Trophoblast cell (in vitro differentiated cells and primary cell): ENCODE data around the gene EFCAB10.

ENCODE experiments used
- DNase-seq, 2 donors: peaks; one replicate each; pipeline ENCODE4 v3.0.0-alpha.2; 2016
- H2AFZ ChIP-seq: 2 replicates; pipeline ENCODE4 v1.6.1; 2013; ENCODE audit warnings: low read length, moderate library complexity, mild to moderate bottlenecking; ENCODE audit not compliant: insufficient read depth, poor library complexity
- H2AK5ac ChIP-seq: 2 replicates; pipeline ENCODE4 v1.6.1; 2013; ENCODE audit warnings: mild to moderate bottlenecking, low read length
- H2BK120ac ChIP-seq: 2 replicates; pipeline ENCODE4 v1.6.1; 2013; ENCODE audit warnings: low read length, mild to moderate bottlenecking, moderate library complexity; ENCODE audit not compliant: insufficient read depth, poor library complexity
- H2BK12ac ChIP-seq: 2 replicates; pipeline ENCODE4 v1.6.1; 2013; ENCODE audit warnings: mild to moderate bottlenecking, low read length, moderate library complexity
- H2BK5ac ChIP-seq: 2 replicates; pipeline ENCODE4 v1.6.1; 2013; ENCODE audit warnings: low read length, low read depth, moderate library complexity, mild to moderate bottlenecking; ENCODE audit not compliant: poor library complexity
- H3K14ac ChIP-seq: 2 replicates; pipeline ENCODE4 v1.6.1; 2013; ENCODE audit warnings: mild to moderate bottlenecking, low read length
- H3K18ac ChIP-seq: 2 replicates; pipeline ENCODE4 v1.6.1; 2013; ENCODE audit warnings: mild to moderate bottlenecking, low read length
- H3K23ac ChIP-seq: 2 replicates; pipeline ENCODE4 v1.6.1; 2013; ENCODE audit warnings: low read length
- H3K27ac ChIP-seq: 2 replicates; pipeline ENCODE4 v1.5.1; 2013; ENCODE audit warnings: low read depth, mild to moderate bottlenecking, inconsistent platforms, low read length, moderate library complexity
- H3K27me3 ChIP-seq: 2 replicates; pipeline ENCODE4 v1.6.1; 2013; ENCODE audit warnings: inconsistent platforms, mild to moderate bottlenecking, low read length, moderate library complexity; ENCODE audit not compliant: insufficient read depth
- H3K36me3 ChIP-seq, 2 experiments: 1 replicate in 1 of 2; 2 replicates in 1 of 2; pipeline ENCODE4 v1.6.1; 2013; ENCODE audit warnings: low read length in 2 of 2, mild to moderate bottlenecking in 2 of 2, moderate library complexity in 1 of 2; ENCODE audit not compliant: insufficient read depth in 2 of 2, control insufficient read depth in 1 of 2
- H3K4ac ChIP-seq: 2 replicates; pipeline ENCODE4 v1.6.1; 2013; ENCODE audit warnings: low read depth, mild to moderate bottlenecking, low read length, moderate library complexity
- H3K4me1 ChIP-seq, 2 experiments: 1 replicate in 1 of 2; 2 replicates in 1 of 2; pipeline ENCODE4 v1.6.1; 2013; ENCODE audit warnings: low read length in 2 of 2, mild to moderate bottlenecking in 2 of 2, moderate library complexity in 1 of 2; ENCODE audit not compliant: insufficient read depth in 2 of 2, control insufficient read depth in 1 of 2
- H3K4me2 ChIP-seq: 2 replicates; pipeline ENCODE4 v1.6.1; 2013; ENCODE audit warnings: inconsistent platforms, mild to moderate bottlenecking, low read length, moderate library complexity
- H3K4me3 ChIP-seq: 2 replicates; pipeline ENCODE4 v1.5.1; 2013; ENCODE audit warnings: mild to moderate bottlenecking, low read depth, low read length, inconsistent platforms
- H3K79me1 ChIP-seq: one replicate; pipeline ENCODE4 v1.6.1; 2013; ENCODE audit warnings: low read length
- H3K79me2 ChIP-seq: 2 replicates; pipeline ENCODE4 v1.6.1; 2013; ENCODE audit warnings: low read length, mild to moderate bottlenecking; ENCODE audit not compliant: control insufficient read depth, insufficient read depth, poor library complexity
- H3K9ac ChIP-seq: 2 replicates; pipeline ENCODE4 v1.6.1; 2013; ENCODE audit warnings: mild to moderate bottlenecking, low read length
- H3K9me3 ChIP-seq: 2 replicates; pipeline ENCODE4 v1.6.1; 2013; ENCODE audit warnings: low read depth, mild to moderate bottlenecking, control low read depth, inconsistent platforms, low read length; ENCODE audit not compliant: insufficient read depth
- H4K12ac ChIP-seq: 2 replicates; pipeline ENCODE4 v1.6.1; 2013; ENCODE audit warnings: low read depth, mild to moderate bottlenecking, low read length, moderate library complexity
- H4K8ac ChIP-seq: 2 replicates; pipeline ENCODE4 v1.6.1; 2013; ENCODE audit warnings: low read depth, mild to moderate bottlenecking, low read length, moderate library complexity
- H4K91ac ChIP-seq: one replicate; pipeline ENCODE4 v1.6.1; 2013; ENCODE audit warnings: low read depth, mild to moderate bottlenecking, low read length, moderate library complexity
- WGBS: extraction: QIAGEN DNeasy Blood & Tissue Kit; methylation state at CpG from one replicate; pipeline ENCODE4 v1.1.7; 2013; ENCODE audit warnings: missing lambda C conversion rate; ENCODE audit not compliant: insufficient read length, insufficient coverage; ENCODE audit errors: extremely low coverage; 5-methylcytosine and 5-hydroxymethylcytosine counted together

Gene EFCAB10

DNA sequence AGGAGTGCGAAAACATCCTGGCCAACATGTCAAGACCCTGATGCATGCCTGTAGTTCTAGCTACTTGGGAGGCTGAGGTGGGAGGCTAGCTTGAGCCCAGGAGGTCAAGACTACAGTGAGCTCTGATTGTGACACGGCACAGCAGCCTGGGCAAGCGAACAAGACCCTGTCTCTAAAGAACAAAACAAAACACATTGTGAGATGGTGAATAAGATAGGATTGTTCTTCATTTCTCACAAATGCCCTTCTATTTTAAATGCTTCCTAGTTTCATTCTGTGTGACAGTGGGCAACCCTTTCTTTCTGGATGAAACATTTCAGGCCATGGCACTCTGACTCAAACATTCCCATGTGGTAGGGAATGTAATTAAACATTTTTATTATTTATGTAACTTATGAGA lies 13.5 kb downstream of the EFCAB10 start:
- no peak overlapping the region for H3K4ac ChIP-seq

DNA sequence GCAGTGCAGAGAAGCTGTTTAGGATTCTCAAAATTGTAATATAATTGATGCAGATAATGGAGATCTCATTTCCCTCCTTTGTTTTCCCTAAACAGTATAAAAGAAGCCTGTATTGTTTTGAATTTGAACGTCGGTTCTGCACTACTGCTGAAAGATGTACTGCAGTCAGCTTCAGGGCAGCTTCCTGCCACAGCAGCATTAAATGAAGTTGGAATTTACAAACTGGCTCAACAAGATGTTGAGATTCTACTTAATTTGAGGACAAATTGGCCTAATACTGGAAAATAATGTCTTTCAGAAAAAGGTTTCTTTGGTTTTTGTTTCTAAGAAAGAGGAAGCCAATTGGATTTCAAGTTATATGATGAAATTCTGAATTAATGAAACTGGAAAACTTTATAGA lies 14.3 kb downstream of the EFCAB10 start:
- no peak overlapping the region for H3K9ac ChIP-seq
- H3K27me3 ChIP-seq, result no peaks in the 10 kb centered on the region
- no peak overlapping the region for H3K4ac ChIP-seq
- H3K9me3 ChIP-seq, result no peaks in the 10 kb centered on the region
- no peak for DNase-seq
- no peak overlapping the region for H3K4me2 ChIP-seq
- WGBS, result no CpG with 5 or more reads among the region's 2 CpGs
- no peaks in the 10 kb centered on the region for H3K79me1 ChIP-seq
- H3K4me1 ChIP-seq, result no peaks in the 10 kb centered on the region
- no peak overlapping the region for H3K18ac ChIP-seq
- no peak overlapping the region for H3K14ac ChIP-seq
- H4K91ac ChIP-seq, result no peak overlapping the region
- H2BK5ac ChIP-seq, result no peak overlapping the region
- H3K4me3 ChIP-seq, result no peak overlapping the region
- no peak overlapping the region for H2BK120ac ChIP-seq
- no peak overlapping the region for H2BK12ac ChIP-seq
- no peak overlapping the region for H3K23ac ChIP-seq
- peaks cover 17 to 18% of the 10 kb centered on the region in 2 experiments for H3K36me3 ChIP-seq
- no peak overlapping the region for H2AK5ac ChIP-seq
- no peak overlapping the region for H2AFZ ChIP-seq
- no peak overlapping the region for H4K12ac ChIP-seq
- H3K79me2 ChIP-seq, result no peaks in the 10 kb centered on the region
- no peak overlapping the region for H4K8ac ChIP-seq
- H3K27ac ChIP-seq, result no peak overlapping the region

More for the DNA sequence above, 13.5 kb downstream of the EFCAB10 start:
- no peak overlapping the region for H2BK120ac ChIP-seq
- no peaks in the 10 kb centered on the region for H3K79me1 ChIP-seq
- H2BK5ac ChIP-seq, result no peak overlapping the region
- no peak overlapping the region for H3K4me2 ChIP-seq
- H3K23ac ChIP-seq, result no peak overlapping the region
- H3K79me2 ChIP-seq, result no peaks in the 10 kb centered on the region
- H2AK5ac ChIP-seq, result no peak overlapping the region
- no peak overlapping the region for H2BK12ac ChIP-seq
- H3K9ac ChIP-seq, result no peak overlapping the region
- H3K4me3 ChIP-seq, result no peak overlapping the region
- H3K27ac ChIP-seq, result no peak overlapping the region
- no CpG with 5 or more reads among the region's 3 CpGs for WGBS
- no peaks in the 10 kb centered on the region for H3K9me3 ChIP-seq
- no peak overlapping the region for H3K14ac ChIP-seq
- H4K12ac ChIP-seq, result no peak overlapping the region
- H3K18ac ChIP-seq, result no peak overlapping the region
- H3K27me3 ChIP-seq, result no peaks in the 10 kb centered on the region
- DNase-seq, result no peak
- H2AFZ ChIP-seq, result no peak overlapping the region
- peaks cover 17 to 18% of the 10 kb centered on the region in 2 experiments for H3K36me3 ChIP-seq
- H3K4me1 ChIP-seq, result no peaks in the 10 kb centered on the region
- no peak overlapping the region for H4K8ac ChIP-seq
- no peak overlapping the region for H4K91ac ChIP-seq

- H3K79me2 ChIP-seq, result no peaks in the 10 kb centered on the region
- no peak overlapping the region for H4K12ac ChIP-seq
- no peak overlapping the region for H2AFZ ChIP-seq
- no peak overlapping the region for H3K23ac ChIP-seq
- no peak overlapping the region for H2BK120ac ChIP-seq
- no peak overlapping the region for H3K18ac ChIP-seq
- no peak overlapping the region for H3K4me2 ChIP-seq
- H3K9me3 ChIP-seq, result no peaks in the 10 kb centered on the region
- H3K36me3 ChIP-seq, result peaks cover 20 to 24% of the 10 kb centered on the region in 2 experiments
- no peak overlapping the region for H3K14ac ChIP-seq
- no peak for DNase-seq
- H3K27ac ChIP-seq, result no peak overlapping the region
- no peak overlapping the region for H2AK5ac ChIP-seq
- no peaks in the 10 kb centered on the region for H3K4me1 ChIP-seq
- no peaks in the 10 kb centered on the region for H3K27me3 ChIP-seq
- no peak overlapping the region for H2BK5ac ChIP-seq
- no peak overlapping the region for H4K8ac ChIP-seq
- no peak overlapping the region for H2BK12ac ChIP-seq
- no peaks in the 10 kb centered on the region for H3K79me1 ChIP-seq
- no peak overlapping the region for H4K91ac ChIP-seq
- no peak overlapping the region for H3K9ac ChIP-seq
- WGBS, result no CpG with 5 or more reads among the region's 4 CpGs
- H3K4ac ChIP-seq, result no peak overlapping the region
- H3K4me3 ChIP-seq, result no peak overlapping the region
Observed at GRCh38 chr7:105565190-105565589, 16.1 kb downstream of the EFCAB10 start.

GRCh38 chr7:105559926-105560325 lies 21.4 kb downstream of the EFCAB10 start:
- Histone ChIP-seq H3K27ac (no peak overlapping the region), H3K14ac (no peak overlapping the region), H3K36me3 (peaks cover 19 to 30% of the 10 kb centered on the region in 2 experiments), H3K27me3 (no peaks in the 10 kb centered on the region), H2BK5ac (no peak overlapping the region), H3K18ac (no peak overlapping the region), H3K4me2 (no peak overlapping the region), H3K23ac (no peak overlapping the region), H3K4ac (no peak overlapping the region), H3K79me2 (no peaks in the 10 kb centered on the region), H3K4me1 (no peaks in the 10 kb centered on the region), H2AFZ (no peak overlapping the region), H3K9ac (no peak overlapping the region), H3K79me1 (no peaks in the 10 kb centered on the region), H2BK120ac (no peak overlapping the region), H3K4me3 (no peak overlapping the region), H2AK5ac (no peak overlapping the region), H4K8ac (no peak overlapping the region), H2BK12ac (no peak overlapping the region), H4K91ac (no peak overlapping the region), H3K9me3 (no peaks in the 10 kb centered on the region), H4K12ac (no peak overlapping the region)
- no peak for DNase-seq
- no CpG with 5 or more reads among the region's 1 CpG for WGBS
